HG03060 (cell line): ENCODE measurements around the gene KIF1A.

ENCODE experiments used
- ATAC-seq: cut with Tn5 transposase; IDR thresholded peaks from one replicate; pipeline ENCODE4 v1.9.1; 2021; ENCODE audit warnings: low read depth, moderate number of reproducible peaks; ENCODE audit not compliant: unreplicated experiment

KIF1A gene

DNA sequence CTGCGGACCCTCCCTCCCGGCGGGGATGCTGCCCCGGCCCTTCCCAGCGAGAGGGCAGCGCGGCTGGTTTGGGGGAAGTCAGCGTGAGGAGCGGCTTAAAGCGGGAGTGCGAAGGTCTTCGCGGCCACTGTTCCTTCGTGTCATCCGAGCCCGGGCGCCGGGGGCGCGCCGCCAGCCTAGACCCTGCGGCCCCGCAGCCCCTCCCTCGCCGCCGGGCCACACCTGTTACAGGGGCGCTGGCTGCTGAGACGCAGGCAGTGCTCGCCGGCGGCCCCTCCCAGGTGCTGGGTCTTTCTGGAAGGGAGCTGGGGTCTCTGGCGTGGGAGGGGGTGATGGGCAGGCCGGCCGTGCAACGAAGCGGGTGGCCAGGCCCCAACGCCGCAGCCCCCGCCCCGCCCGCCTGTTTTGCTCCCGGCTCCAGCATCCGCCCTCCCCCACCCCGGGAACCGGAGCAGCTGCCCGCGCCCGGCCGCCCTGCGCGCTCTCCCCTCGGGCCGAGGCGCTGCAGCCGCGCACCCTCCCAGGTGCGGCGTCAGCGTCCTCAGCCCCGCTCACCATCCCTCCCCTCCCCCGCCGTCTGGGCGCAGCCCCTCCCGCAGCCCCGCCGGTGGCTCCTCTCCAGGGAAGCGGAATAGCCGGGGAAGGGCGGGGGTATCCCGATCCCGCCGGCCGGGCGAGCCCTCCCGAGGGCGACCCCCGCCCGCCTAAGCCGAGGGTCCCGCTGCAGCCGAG lies 727 bp downstream of the KIF1A start:
- ATAC-seq, result no peak

DNA sequence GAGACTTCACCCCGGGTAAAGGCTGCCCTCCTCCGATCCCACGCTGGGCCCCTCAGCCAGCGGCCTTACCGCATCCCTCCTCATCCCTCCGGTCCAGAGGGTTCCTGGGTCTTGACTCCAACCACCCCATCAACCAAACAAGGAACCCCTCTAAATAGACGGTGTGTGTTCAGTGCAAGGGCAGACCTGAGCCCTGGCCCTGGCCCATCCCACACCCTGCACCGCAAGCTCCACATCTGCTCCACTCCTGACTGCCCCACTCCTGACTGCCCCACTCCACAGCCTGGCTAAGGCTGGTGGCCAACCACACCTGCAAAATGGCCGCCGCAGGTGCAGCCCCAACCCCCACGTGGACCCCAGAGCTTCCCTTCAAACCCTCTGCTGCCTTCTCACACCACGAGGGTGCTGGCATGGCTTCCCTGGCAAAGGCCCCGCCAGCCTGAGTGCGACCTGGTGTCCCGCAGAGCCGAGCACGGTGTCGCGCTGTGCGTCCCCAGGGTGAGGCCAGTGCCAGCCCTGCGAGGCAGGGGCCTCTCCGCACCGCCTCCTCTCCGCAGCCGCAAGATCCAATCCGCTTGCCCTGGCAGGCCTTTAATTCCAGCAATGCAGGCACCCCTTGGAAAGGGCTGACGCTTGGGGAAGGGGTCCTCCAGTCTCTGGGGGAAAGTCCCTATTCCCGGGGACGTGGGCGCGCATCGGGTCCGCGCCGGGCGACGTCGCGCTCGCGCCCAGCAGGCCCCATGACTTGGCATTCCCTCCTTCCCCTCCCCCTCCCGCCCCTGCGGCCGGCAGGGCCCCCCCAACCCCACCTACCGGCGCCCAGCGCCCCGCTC lies 1.5 kb downstream of the KIF1A start:
- ATAC-seq, result no peak

DNA sequence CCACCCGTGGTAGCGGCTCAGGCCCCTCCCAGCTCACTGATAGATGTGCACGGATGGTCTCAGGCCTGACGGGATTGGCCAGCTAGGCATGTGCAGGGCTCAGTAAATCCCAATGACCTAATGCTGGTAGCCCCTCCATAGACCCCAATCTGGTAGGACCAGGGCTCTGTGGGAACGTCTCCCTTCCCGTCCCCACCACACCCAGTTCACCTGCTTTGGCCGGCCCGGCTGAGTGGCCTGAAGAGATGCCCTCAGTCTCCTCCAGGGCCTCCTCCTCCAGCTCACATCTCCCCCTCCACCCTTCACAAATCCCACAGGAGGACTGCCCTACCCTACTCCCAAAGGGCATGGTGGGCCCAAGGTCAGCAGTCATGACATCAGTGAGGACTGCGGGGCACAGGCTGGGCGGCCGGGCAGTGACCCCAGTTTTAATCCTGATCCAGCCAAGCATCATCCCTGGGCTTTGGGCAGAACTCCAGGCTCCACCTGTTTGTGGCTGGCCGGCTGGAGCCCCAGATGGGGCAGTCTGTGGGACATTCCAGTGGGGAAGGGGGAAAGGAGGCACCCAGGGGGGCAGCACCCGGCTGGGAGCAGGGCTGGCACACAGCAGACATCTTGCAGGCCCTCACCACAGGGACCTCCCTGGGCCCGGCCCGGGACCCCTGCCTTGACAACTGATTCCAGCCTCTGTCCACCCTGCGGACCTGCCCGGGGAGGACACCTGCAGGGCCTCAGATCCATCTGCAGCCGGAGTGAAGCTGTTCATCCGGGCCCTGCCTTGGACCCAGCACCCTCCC lies 2.3 kb downstream of the KIF1A start:
- ATAC-seq, result no peak

DNA sequence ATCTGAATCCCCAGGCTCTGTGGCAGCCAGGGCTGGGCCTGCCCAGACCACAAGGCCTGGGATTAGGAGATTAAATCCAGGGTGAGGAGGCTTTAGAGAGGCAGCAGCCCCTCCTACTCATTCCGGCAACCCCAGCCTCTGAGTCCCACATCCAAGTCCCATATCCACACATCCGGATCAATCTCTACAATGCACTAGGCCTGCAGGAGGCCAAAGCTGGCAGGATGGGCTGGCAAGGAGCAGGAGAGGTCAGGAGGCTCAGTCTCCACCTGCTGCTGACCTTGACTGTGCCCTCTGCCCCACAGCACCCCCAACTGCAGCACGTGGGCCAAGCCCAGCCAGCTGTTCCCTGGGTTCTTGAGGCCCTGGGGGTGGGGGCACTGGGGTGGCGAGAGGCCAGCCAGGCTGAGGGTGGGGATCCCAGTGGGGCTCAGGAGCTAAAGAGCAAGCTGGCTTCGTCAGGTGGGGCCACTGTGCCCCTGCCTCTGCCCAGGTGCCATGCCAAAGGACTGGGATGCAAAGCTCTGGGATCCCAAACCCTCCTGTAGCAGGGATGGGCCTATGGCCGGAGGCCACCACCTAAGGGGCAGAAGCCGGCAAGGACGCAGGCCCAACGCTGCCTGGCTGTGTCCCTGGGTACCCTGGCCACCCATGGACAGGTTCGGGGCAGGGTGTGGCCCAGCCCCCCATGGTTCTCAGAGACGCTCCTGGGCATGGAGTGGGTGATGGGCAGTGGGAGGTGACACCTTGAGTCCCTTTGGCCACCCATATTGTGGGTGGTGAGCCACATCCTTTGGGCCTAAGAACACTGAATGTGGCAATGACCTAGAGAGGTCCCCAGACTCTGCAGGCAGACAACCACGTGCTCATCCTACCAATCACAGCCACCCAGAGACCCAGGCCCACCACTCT lies 3.2 kb downstream of the KIF1A start:
- no peak for ATAC-seq

DNA sequence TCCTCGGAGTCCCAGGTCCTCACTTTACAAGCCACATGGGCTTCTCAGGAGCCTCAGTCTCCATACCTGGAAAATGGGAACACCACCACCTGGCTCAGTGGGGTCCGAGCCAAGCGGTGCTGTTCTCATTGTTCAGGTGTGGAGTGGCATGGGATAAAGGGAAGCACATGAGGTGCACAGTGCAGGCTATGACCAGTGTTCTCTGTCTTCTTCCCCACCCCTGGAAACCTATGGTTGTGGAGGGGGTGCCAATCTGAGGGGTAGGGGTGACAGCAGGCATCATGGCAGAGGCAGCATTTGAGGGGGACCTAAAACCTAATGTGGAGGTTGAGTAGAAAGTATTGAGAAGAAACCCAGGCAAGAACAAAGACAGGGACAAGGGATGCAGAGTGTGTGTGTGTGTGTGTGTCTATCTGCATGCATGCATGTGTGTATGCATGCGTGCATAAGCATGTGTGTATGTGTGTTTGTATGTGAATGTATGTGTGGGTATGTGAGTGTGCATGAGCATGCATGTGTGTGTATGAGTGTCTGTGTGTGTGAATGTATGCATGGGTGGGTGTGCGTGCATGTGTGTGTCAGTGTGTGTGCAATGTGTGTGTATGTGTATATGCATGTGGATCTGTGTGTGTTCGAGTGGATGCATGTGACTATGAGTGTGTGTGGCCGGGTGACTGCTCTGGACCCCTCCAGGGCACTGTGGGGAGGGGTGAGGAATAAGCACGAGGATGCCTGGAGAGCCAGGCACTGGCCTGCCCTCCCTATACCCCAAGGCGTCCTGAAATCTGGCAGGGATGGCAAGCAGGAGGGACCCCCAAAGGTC lies 4.0 kb downstream of the KIF1A start:
- ATAC-seq, result no peak

DNA sequence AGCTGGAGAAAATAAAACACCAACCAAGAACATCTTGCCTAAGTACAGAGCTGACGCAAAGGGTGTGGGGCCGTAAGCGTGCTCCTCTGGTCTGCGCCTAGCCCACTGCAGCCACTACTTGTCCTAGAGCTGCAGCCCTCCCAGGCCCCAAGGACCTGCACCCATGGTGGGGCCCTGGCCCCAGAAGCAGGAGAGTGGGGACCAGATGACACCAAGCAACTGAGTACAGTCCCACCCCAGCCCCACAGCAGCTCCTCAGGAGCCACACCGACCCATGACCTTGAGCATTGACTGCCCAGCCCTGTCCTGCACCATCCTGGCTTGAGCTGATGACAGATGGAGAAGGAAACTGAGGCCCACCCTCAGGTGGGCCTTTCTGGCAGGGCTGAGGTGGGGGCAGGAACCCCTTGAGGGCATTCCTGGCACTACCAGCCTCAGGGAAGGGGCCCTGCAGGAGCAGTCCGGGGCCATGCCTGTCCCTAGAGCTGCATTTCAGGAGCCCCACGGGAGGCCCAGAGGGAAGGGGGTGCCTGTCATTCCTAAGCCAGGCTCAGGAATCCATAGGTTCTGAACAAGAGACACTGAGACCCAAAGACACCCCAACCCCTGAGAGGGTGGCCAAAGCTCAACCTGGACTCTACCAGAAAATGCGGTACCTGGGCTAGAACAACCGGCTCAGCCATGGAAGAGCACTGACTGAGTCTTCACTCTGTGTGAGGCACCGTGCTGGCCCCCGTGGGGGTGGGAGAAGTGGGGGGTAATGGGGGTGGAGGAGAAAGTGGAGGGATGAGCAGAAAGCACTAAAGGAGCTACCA lies 4.9 kb downstream of the KIF1A start:
- no peak for ATAC-seq

DNA sequence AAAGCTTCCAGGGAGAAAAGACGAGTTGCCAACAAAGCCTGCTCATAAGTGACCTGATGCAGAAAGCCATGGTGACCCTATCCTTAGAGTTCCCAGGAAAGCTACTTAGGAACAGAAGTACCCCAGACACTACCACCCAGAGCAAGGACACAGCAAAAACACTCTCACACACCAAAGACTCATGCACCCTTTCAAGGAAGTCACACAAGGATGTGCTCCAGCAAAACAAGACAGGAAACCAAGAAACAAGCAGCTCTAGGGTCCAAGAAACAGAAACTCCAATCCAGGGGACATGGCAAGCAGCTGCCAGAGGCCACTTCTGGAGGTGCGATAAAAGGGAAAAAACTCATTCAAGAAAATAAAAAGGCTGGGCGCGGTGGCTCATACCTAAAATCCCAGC lies 5.7 kb downstream of the KIF1A start:
- ATAC-seq, result no peak

DNA sequence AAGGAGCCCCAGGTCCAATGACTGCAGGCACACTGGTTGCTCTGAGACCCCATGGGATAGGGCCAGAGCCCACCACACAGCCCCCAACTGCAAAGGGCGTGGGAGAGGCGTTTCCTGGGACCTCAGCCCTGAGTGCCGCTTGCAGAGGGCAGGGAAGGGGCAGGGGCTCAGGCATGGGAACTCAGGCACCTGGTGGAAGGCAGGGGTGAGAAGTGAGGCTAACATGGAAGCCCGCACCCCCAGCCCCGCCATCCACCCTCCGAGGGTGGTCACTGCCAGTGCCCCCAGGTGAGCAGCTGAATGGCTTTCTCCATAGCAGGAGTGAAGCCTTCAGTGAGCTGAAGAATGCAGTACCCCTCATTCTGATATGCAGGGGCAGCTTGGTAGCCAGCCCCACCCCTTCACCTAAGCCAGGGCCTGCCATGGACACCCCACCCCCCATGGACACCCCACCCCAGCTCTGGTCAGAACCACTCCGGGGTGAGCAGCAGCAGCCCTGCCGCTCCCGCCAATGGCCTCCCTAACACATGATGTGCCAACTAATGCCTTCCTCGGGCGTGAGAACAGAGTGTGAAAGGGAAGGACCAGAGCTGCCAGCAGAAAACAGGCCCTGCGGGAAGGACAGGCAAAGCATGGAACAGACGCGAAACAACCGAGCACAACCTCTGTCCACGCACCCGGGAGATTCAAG lies 6.6 kb downstream of the KIF1A start:
- ATAC-seq, result no peak

DNA sequence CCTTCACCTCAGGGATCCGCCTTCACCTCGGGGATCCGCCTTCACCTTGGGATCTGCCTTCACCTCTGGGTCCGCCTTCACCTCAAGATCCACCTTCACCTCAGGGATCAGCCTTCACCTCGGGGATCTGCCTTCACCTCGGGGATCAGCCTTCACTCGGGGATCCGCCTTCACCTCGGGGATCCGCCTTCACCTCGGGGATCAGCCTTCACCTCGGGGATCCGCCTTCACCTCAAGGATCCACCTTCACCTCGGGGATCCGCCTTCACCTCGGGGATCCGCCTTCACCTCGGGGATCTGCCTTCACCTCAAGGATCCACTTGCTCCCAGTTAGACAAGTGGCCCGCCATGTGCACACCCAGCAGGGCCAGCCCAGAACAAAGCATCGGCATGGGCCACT lies 7.3 kb downstream of the KIF1A start:
- ATAC-seq, result no peak

DNA sequence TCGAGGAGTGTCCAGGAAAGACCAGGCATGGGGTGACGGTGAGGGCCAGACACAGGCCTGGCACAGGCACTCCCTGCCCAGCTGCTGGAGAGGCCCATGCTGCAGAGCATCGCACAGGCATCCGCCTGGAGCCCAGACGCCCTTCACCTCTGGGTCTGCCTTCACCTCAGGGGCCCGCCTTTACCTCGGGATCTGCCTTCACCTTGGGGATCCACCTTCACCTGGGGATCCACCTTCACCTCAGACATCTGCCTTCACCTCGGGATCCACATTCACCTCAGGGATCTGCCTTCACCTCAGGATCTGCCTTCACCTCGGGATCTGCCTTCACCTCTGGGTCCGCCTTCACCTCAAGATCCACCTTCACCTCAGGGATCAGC lies 7.7 kb downstream of the KIF1A start:
- no peak for ATAC-seq

DNA sequence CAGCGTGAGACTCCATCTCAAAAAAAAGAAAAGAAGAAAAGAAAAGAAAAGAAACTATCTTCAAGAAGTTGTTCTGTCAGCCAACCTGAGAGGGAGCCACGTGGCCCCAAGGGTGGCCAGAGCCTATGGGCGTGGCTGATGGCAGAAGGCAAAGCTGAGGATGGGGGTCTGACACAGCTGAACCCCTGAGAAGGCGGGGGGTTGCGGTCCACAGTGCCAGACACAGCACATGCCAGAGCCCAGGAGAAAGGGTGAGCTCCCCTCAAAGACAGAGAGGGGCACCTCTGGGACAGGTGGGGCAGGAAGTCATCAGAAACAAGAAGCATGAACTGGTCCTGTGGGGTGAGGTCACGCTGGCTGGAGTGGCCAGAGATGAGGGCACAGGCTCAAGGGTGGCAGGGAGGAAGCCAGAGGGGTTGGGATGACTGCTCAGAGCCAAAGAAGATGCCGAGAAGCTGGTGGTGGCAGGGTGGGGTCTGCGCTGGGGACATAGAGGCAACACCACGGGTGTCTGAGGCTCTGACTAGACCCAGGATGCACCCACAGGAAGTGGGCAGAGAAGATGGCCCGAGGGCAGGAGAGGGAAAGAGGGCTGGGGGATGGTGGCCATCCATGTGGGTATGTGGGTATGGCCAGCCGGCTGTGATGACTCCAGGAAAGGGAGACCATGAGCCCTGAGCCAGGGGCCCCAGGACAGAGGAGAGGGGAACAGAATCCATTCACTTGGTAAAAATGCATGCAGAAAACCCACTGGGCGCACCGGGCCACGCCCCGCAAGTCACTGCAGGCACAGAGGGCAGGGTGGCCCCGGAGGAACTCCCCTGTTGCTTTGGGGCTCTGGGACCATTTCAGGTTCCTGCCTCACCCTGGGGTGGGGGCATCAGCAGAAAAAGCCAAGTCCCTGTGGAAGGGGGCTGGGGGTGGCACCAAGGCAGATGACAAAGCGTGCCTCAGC lies 8.4 kb downstream of the KIF1A start:
- ATAC-seq, result no peak

DNA sequence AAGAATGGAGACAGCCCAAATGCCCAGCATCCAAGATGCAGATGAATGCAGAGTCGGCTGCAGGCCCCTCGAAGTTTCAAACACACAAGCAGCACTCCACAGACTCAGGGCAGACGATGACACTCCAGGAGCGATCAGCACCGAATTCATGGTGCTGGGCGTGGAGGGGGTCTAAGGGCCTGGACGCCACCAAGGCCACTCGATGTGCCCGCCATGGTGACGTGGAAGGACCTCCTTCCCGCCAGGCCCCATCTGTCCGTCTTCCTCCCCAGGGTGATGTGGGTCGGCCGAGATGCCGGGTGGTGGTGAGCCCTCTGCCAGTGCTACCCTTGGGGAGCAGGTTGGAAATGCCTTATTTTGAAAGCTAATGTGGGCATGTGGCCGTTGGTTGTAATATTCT lies 9.4 kb downstream of the KIF1A start:
- no peak for ATAC-seq

DNA sequence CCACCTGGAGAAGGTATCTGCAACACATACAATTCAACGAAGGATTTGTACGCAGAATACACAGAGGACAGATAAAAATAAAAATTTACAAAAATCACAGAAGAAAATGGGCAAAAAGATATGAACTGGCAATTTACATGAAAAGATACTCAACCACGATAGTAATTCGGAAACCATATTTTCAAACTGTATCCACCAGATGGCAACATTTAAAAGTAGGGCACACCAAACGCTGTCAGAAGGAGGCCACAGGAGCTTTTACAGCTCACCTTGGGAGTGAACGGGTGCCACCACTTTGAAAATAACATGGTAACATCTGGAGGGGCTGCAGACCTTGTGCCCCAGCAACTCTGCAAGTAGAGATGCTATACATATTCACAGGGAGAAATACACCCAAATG lies 9.8 kb downstream of the KIF1A start:
- no peak for ATAC-seq

DNA sequence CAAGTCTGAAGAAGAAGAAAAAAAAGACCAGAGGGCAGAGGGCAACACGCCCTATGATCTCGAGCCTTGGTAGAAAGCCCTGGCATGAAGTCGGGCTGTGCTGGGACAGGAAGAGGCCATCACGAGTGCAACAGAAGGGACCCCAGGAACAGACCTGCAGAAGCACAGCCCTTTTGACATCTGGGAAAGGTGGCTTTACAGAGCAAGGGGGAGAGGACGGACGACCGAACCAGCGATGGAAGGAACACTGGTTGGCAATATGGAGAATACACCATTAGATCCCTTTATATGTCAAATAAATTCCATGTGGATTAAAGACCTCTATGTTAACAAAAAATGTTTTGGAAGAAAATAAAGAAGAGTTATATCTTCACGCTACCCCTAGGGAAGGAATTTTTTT lies 10.7 kb downstream of the KIF1A start:
- ATAC-seq, result no peak

DNA sequence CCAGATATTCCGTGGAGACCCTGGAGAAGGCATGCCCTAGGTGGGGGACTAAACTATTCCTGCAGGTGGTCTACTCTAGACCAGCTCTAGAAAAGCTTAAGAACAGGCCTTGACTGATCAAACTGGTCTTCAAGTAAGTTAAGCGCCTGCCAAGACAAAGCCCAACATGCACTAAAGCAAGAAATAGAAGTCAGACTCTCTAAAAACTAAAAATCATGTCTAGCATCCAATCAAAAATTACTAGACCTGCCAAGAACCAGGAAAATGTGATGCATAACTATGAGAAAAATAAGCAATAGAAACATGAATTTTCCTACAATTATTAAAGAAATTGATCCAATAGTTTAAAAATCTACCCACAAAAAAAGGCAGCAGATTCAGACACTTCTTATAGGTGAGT lies 13.6 kb downstream of the KIF1A start:
- ATAC-seq, result no peak

DNA sequence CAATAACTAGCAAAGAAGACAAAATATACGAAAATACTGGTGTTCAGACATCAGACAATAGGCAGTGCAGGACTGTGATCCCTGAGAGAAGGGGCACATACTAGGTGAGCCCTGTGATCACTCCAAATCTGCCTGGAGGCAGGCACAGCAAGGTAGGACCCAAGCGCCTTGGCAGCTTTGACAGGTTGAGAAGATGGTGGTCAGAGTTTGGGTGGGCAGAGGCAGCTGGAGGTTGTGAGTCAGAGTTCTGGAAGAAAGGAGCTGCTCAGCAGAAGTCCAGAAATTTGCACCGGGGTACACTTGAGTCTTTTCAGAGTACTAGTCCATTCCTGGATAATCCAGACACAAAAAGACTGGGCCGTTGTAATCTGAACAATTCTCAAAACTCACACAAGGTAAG lies 14.0 kb downstream of the KIF1A start:
- no peak for ATAC-seq

DNA sequence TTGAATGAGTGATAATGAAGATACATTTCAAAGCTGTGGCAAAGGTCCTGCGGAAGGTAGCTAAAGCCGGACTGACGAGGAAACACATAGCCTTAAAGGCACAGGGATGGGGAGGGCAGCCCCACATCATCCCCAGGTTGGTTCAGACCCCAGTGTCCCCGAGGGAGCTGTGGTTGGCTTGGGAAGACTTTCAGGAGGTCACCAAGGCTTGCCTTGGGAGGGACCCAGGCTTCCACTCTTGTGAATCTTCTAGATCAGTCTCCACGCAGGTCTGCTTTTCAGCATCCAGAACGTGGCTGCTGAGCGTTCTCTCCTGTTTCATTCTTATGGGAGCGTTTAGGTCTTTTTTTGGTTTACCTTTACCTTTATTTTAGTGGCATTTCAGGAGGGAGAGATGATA lies 16.8 kb downstream of the KIF1A start:
- ATAC-seq, result no peak
